Nephron (organoid): Measurements from ENCODE around the gene KMT2D.

Source experiments
- H3K27ac Mint-ChIP-seq, 3 experiments: 2 replicates each; pipeline ENCODE4 v1.8.0; 2020; ENCODE audit warnings: mixed read lengths in 3 of 3, mild to moderate bottlenecking in 2 of 3, moderate library complexity in 1 of 3
- H3K27me3 Mint-ChIP-seq: 2 replicates; pipeline ENCODE4 v1.8.0; 2021; ENCODE audit warnings: low read depth, mild to moderate bottlenecking, moderate library complexity, mixed read lengths
- H3K36me3 Mint-ChIP-seq: 2 replicates; pipeline ENCODE4 v1.8.0; 2020; ENCODE audit warnings: low read depth, mixed read lengths
- H3K4me1 Mint-ChIP-seq: 2 replicates; pipeline ENCODE4 v1.8.0; 2020; ENCODE audit warnings: mixed read lengths
- H3K4me3 Mint-ChIP-seq, 3 experiments: 2 replicates each; pipeline ENCODE4 v1.8.0; 2020; ENCODE audit warnings: mild to moderate bottlenecking in 3 of 3, mixed read lengths in 3 of 3, moderate library complexity in 2 of 3
- H3K9me3 Mint-ChIP-seq: 2 replicates; pipeline ENCODE4 v1.8.0; 2020; ENCODE audit warnings: mixed read lengths
- TF ChIP-seq, protein P1 (sequence below), 3 experiments: fragments of 200-600 bp; sonication (generic); IDR thresholded peaks; one replicate each; pipeline ENCODE4 v1.5.0; 2021; ENCODE audit warnings: antibody characterized with exemption in 3 of 3; ENCODE audit not compliant: unreplicated experiment in 3 of 3

The KMT2D gene

GRCh38 chr12:49058366-49059044 lies 2.1 kb downstream of the KMT2D start:
- Mint-ChIP-seq H3K4me1 (peaks cover 37% of the 10 kb centered on the region), H3K4me3 (peak overlapping the region; percentile 95), H3K27ac (peak overlapping the region; percentile 68 to 94 (median 88)), H3K9me3 (no peaks in the 10 kb centered on the region), H3K27me3 (no peaks in the 10 kb centered on the region), H3K36me3 (peaks cover 21% of the 10 kb centered on the region)
- TF ChIP-seq, protein P1, sequence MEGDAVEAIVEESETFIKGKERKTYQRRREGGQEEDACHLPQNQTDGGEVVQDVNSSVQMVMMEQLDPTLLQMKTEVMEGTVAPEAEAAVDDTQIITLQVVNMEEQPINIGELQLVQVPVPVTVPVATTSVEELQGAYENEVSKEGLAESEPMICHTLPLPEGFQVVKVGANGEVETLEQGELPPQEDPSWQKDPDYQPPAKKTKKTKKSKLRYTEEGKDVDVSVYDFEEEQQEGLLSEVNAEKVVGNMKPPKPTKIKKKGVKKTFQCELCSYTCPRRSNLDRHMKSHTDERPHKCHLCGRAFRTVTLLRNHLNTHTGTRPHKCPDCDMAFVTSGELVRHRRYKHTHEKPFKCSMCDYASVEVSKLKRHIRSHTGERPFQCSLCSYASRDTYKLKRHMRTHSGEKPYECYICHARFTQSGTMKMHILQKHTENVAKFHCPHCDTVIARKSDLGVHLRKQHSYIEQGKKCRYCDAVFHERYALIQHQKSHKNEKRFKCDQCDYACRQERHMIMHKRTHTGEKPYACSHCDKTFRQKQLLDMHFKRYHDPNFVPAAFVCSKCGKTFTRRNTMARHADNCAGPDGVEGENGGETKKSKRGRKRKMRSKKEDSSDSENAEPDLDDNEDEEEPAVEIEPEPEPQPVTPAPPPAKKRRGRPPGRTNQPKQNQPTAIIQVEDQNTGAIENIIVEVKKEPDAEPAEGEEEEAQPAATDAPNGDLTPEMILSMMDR (IDR thresholded peaks at IDR 0.05; ENCODE audit: unreplicated experiment in 3 of 3): no peak

- TF ChIP-seq, protein P1 (IDR thresholded peaks at IDR 0.05; ENCODE audit: unreplicated experiment in 3 of 3): no peak
- Mint-ChIP-seq H3K4me1 (peaks cover 37% of the 10 kb centered on the region), H3K27me3 (no peaks in the 10 kb centered on the region), H3K9me3 (no peaks in the 10 kb centered on the region), H3K27ac (peak overlapping the region; percentile 68 to 94 (median 88)), H3K4me3 (peak overlapping the region; percentile 95), H3K36me3 (peaks cover 27% of the 10 kb centered on the region)
Observed at GRCh38 chr12:49057888-49058287, 2.7 kb downstream of the KMT2D start.

- H3K4me3 Mint-ChIP-seq: peak overlapping the region; percentile 95
Observed at GRCh38 chr12:49055978-49056754, 4.4 kb downstream of the KMT2D start.

DNA sequence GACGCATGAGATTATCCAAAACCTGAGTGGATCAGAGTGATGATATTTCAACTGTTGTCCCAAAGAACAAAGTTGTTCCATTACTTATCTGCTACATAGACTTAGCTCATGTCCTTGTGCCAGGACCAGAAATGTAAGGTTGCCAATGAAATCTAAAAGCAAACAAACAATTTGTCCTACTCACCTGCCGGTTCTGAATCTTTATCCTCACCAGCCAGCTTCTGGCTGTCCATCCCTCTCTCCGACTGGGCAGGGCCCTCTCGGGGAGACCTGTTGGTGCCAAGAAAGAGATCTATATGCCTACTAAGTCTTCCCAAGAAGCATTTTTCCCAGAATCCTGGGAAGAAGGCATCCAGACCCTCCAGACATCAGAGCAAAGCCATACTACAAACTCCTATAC lies 5.5 kb downstream of the KMT2D start:
- H3K36me3 Mint-ChIP-seq: peaks cover 51% of the 10 kb centered on the region
- peak overlapping the region in 1 of 3 experiments; percentile 12 for H3K4me3 Mint-ChIP-seq
- H3K4me1 Mint-ChIP-seq: peaks cover 31% of the 10 kb centered on the region
- no peaks in the 10 kb centered on the region for H3K27me3 Mint-ChIP-seq
- no peaks in the 10 kb centered on the region for H3K9me3 Mint-ChIP-seq
- no peak overlapping the region for H3K27ac Mint-ChIP-seq
- TF ChIP-seq, protein P1 (IDR thresholded peaks at IDR 0.05; ENCODE audit: unreplicated experiment in 3 of 3): no peak

More at GRCh38 chr12:49055978-49056754, 4.4 kb downstream of the KMT2D start:
- H3K4me1 Mint-ChIP-seq: peaks cover 33% of the 10 kb centered on the region
- peaks cover 43% of the 10 kb centered on the region for H3K36me3 Mint-ChIP-seq
- no peaks in the 10 kb centered on the region for H3K27me3 Mint-ChIP-seq
- TF ChIP-seq, protein P1 (IDR thresholded peaks at IDR 0.05; ENCODE audit: unreplicated experiment in 3 of 3): no peak
- H3K9me3 Mint-ChIP-seq: no peaks in the 10 kb centered on the region
- H3K27ac Mint-ChIP-seq: peak overlapping the region; percentile 68 to 94 (median 86)

GRCh38 chr12:49054524-49054923 lies 6.1 kb downstream of the KMT2D start:
- peaks cover 54% of the 10 kb centered on the region for H3K36me3 Mint-ChIP-seq
- no peaks in the 10 kb centered on the region for H3K9me3 Mint-ChIP-seq
- H3K27ac Mint-ChIP-seq: no peak overlapping the region
- TF ChIP-seq, protein P1 (IDR thresholded peaks at IDR 0.05; ENCODE audit: unreplicated experiment in 3 of 3): no peak
- peaks cover 31% of the 10 kb centered on the region for H3K4me1 Mint-ChIP-seq
- H3K4me3 Mint-ChIP-seq: no peak overlapping the region
- no peaks in the 10 kb centered on the region for H3K27me3 Mint-ChIP-seq
